ENCODE results near the gene KIAA2012.

The KIAA2012 gene

GRCh38 chr2:202193881-202194353, 120.9 kb downstream of the KIAA2012 start:
- TF ChIP-seq, protein P1, sequence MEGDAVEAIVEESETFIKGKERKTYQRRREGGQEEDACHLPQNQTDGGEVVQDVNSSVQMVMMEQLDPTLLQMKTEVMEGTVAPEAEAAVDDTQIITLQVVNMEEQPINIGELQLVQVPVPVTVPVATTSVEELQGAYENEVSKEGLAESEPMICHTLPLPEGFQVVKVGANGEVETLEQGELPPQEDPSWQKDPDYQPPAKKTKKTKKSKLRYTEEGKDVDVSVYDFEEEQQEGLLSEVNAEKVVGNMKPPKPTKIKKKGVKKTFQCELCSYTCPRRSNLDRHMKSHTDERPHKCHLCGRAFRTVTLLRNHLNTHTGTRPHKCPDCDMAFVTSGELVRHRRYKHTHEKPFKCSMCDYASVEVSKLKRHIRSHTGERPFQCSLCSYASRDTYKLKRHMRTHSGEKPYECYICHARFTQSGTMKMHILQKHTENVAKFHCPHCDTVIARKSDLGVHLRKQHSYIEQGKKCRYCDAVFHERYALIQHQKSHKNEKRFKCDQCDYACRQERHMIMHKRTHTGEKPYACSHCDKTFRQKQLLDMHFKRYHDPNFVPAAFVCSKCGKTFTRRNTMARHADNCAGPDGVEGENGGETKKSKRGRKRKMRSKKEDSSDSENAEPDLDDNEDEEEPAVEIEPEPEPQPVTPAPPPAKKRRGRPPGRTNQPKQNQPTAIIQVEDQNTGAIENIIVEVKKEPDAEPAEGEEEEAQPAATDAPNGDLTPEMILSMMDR (IDR thresholded peaks at IDR 0.05; ENCODE audit: extremely low read depth, insufficient read depth, missing control alignments): no peak
- no peak for DNase-seq (ENCODE audit: low spot score)
- in situ Hi-C loops (cut with MboI; ENCODE audit: low pct_unique_long_range_greater_than_20kb, low sequenced_read_pairs, unreplicated experiment): loop anchor here (25.0 kb wide), 1 partner anchor 332 kb away; no protein-coding TSS in a partner anchor

- in situ Hi-C loops (cut with MboI; ENCODE audit: low pct_unique_long_range_greater_than_20kb, low sequenced_read_pairs, unreplicated experiment): loop anchor here (25.0 kb wide), 1 partner anchor 332 kb away; no protein-coding TSS in a partner anchor
- TF ChIP-seq, protein P1 (IDR thresholded peaks at IDR 0.05; ENCODE audit: extremely low read depth, insufficient read depth, missing control alignments): no peak
- DNase-seq (ENCODE audit: low spot score): no peak
These were observed 121.4 kb downstream of the KIAA2012 start for GRCh38 chr2:202194418-202194817.

- TF ChIP-seq, protein P1 (IDR thresholded peaks at IDR 0.05; ENCODE audit: extremely low read depth, insufficient read depth, missing control alignments): no peak
- DNase-seq (ENCODE audit: low spot score): no peak
- in situ Hi-C loops (cut with MboI; ENCODE audit: low pct_unique_long_range_greater_than_20kb, low sequenced_read_pairs, unreplicated experiment): loop anchor here (25.0 kb wide), 1 partner anchor 334 kb away; no protein-coding TSS in a partner anchor
These were observed 123.7 kb downstream of the KIAA2012 start for GRCh38 chr2:202196727-202197126.

DNA sequence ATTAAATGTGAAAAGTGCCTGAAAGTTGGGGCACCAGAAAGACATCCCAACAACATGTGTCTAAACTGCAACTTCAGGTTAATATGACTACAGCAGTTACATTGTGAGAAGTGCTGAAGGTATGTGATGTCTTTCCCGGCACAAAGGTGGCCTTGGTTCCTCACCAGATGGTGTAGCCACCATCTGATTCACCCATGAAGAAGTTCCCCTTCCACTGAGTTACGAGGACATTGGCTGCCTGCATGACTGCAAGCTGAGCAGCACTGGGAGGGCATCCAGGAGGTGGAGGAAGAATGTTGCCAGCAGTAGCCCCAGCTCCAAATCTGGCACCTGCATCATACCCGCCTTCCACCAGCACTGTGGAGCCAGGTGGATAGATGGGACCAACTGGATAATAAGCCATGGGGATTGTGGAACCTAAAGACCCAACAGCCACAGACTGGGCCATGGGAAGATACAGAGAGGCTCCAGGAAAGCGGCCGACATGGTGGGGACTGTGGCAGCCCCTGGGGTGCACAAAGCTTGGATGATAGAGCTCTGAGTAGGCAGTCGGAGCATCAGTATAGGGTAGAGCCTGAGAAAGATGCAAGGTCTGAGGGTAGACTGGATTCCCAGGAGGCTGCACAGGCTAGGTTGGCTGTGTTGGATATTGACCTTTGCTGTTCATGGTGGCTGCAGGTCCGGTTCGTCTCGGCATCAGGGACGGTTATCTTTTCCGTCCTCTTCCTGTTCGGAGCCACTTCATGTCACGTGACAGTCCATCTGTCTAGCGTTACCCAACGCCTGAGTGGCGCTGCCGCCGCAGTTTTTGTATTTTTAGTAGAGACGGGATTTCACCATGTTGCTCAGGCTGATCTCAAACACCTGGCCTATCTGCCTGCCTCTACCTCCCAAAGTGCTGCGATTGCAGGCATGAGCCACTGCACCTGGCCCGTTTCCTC, 128.4 kb downstream of the KIAA2012 start:
- in situ Hi-C loops (cut with MboI; ENCODE audit: low pct_unique_long_range_greater_than_20kb, low sequenced_read_pairs, unreplicated experiment): no loop called here
- DNase-seq (ENCODE audit: low spot score): no peak
- TF ChIP-seq, protein P1 (IDR thresholded peaks at IDR 0.05; ENCODE audit: extremely low read depth, insufficient read depth, missing control alignments): no peak

DNA sequence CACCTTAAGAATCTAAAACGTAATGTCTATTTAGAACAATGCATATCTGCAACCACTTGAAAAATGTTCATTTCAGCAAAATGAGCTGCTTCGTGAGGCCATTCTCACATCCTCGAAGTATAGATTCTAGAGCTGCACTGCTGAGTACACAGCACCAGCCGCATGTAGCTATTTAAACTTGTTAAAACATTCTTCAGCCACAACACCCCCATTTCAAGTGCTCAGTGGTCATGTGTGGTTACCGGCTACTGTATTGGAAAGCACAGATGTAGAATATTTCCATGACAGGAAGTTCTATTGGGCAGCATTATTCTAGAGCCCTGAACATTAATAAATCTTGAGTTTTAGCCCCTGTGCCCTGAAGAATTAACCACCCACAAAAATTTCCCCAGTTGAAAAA, 130.3 kb downstream of the KIAA2012 start:
- no peak for DNase-seq (ENCODE audit: low spot score)
- in situ Hi-C loops (cut with MboI; ENCODE audit: low pct_unique_long_range_greater_than_20kb, low sequenced_read_pairs, unreplicated experiment): no loop called here
- TF ChIP-seq, protein P1 (IDR thresholded peaks at IDR 0.05; ENCODE audit: extremely low read depth, insufficient read depth, missing control alignments): no peak

DNA sequence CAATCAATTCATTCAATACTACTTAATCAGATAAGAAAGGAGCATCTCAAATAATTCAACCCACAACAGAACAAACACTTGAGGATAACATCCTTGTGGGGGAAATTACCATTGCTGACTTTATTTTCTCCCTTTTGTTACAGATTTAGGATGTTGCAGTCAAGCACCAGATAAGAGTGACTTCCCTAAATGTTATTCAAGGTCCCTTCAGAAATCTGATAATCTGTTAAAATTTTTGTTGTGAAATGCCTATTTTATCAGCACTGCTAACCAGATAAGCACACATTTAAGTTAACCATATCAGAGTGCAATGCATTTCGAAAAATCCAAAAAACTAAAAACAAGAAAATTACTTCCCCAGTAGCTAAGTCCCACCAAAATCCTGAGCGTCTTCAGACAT, 131.8 kb downstream of the KIAA2012 start:
- in situ Hi-C loops (cut with MboI; ENCODE audit: low pct_unique_long_range_greater_than_20kb, low sequenced_read_pairs, unreplicated experiment): no loop called here
- no peak for DNase-seq (ENCODE audit: low spot score)
- TF ChIP-seq, protein P1 (IDR thresholded peaks at IDR 0.05; ENCODE audit: extremely low read depth, insufficient read depth, missing control alignments): no peak
